H1 (cell line): Measurements from ENCODE around the gene DPEP1. TPM values are rescaled to one million over a fixed set of nuclear protein-coding genes. Genes with fewer than 3 reads are reported as not detected.

ENCODE experiments used
- CTCF ChIA-PET: fragments of 300-600 bp; sonication (Branson Sonifier 250); formaldehyde crosslinking; loops from one replicate; lab custom pipeline; 2021; ENCODE audit not compliant: partially characterized antibody; lab: Charles Lee
- POLR2A ChIA-PET: fragments of 300-600 bp; sonication (Branson Sonifier 250); formaldehyde crosslinking; loops from one replicate; lab custom pipeline; 2021; ENCODE audit warnings: inconsistent platforms; ENCODE audit not compliant: partially characterized antibody; lab: Charles Lee
- DNase-seq, 2 experiments: peaks; one replicate each; pipeline versions ENCODE4 v3.0.0 to v3.0.0-alpha.2; 2010 to 2022; ENCODE audit warnings: low spot score in 2 of 2, low read depth in 1 of 2, mixed read lengths in 1 of 2
- FAIRE-seq: peaks from 2 replicates; lab custom pipeline; 2011; peaks lifted over from hg19 to GRCh38; lab: Jason Lieb, UNC
- H2AFZ ChIP-seq: 2 replicates; pipeline ENCODE4 v1.8.1; 2012; ENCODE audit warnings: low read length, inconsistent platforms
- H2AK5ac ChIP-seq: 2 replicates; pipeline ENCODE4 v1.6.1; 2013; ENCODE audit warnings: low read depth, low read length
- H2BK120ac ChIP-seq: replicated peaks from 2 replicates; pipeline ENCODE3; 2013; ENCODE audit warnings: low read depth, low read length, inconsistent platforms
- H2BK12ac ChIP-seq: 2 replicates; pipeline ENCODE4 v1.6.1; 2013; ENCODE audit warnings: low read depth, low read length
- H2BK15ac ChIP-seq: 2 replicates; pipeline ENCODE4 v1.6.1; 2013; ENCODE audit warnings: low read length
- H2BK20ac ChIP-seq: 2 replicates; pipeline ENCODE4 v1.6.1; 2013; ENCODE audit warnings: low read length
- H2BK5ac ChIP-seq: 2 replicates; pipeline ENCODE4 v1.6.1; 2013; ENCODE audit warnings: low read depth, low read length
- H3K14ac ChIP-seq: 2 replicates; pipeline ENCODE4 v1.6.1; 2013; ENCODE audit warnings: inconsistent platforms; ENCODE audit not compliant: insufficient read length
- H3K18ac ChIP-seq: 2 replicates; pipeline ENCODE4 v1.6.1; 2013; ENCODE audit warnings: low read length; ENCODE audit errors: extremely low read depth
- H3K23ac ChIP-seq: 2 replicates; pipeline ENCODE4 v1.6.1; 2013; ENCODE audit warnings: inconsistent platforms; ENCODE audit not compliant: insufficient read length
- H3K23me2 ChIP-seq: 2 replicates; pipeline ENCODE4 v1.6.1; 2013; ENCODE audit warnings: low read depth, low read length
- H3K27ac ChIP-seq: 2 replicates; pipeline ENCODE4 v1.6.1; 2011; ENCODE audit warnings: low read depth, low read length, inconsistent platforms
- H3K27me3 ChIP-seq, 4 experiments: replicated peaks in 1 of 4; 1 replicate in 1 of 4; 2 replicates in 3 of 4; pipeline versions ENCODE4 v1.6.1 to v1.8.1; 2011 to 2013; ENCODE audit warnings: low read length in 3 of 4, mild to moderate bottlenecking in 3 of 4, inconsistent platforms in 2 of 4, mixed read lengths in 2 of 4, moderate library complexity in 1 of 4; ENCODE audit not compliant: control insufficient read depth in 3 of 4, insufficient read depth in 3 of 4; ENCODE audit errors: extremely low read depth in 1 of 4
- H3K36me3 ChIP-seq, 4 experiments: 2 replicates each; pipeline versions ENCODE4 v1.6.1 to v1.8.1; 2011 to 2013; ENCODE audit warnings: mild to moderate bottlenecking in 4 of 4, low read length in 3 of 4, moderate library complexity in 2 of 4, control low read depth in 1 of 4, inconsistent platforms in 1 of 4; ENCODE audit not compliant: insufficient read depth in 4 of 4, control insufficient read depth in 2 of 4
- H3K4ac ChIP-seq: replicated peaks from 2 replicates; pipeline ENCODE3; 2013; ENCODE audit warnings: low read length, low read depth, mixed read lengths, inconsistent platforms; ENCODE audit not compliant: insufficient read length
- H3K4me1 ChIP-seq, 4 experiments: replicated peaks in 1 of 4; 1 replicate in 1 of 4; 2 replicates in 3 of 4; pipeline versions ENCODE4 v1.6.1 to v1.8.1; 2011 to 2013; ENCODE audit warnings: low read length in 3 of 4, inconsistent platforms in 2 of 4, mixed read lengths in 1 of 4; ENCODE audit not compliant: insufficient read depth in 4 of 4, control insufficient read depth in 3 of 4
- H3K4me2 ChIP-seq, 2 experiments: 2 replicates each; pipeline versions ENCODE4 v1.6.1 to v1.8.1; 2011 to 2013; ENCODE audit warnings: low read depth in 2 of 2, low read length in 2 of 2, control low read depth in 1 of 2, inconsistent platforms in 1 of 2, mild to moderate bottlenecking in 1 of 2; ENCODE audit not compliant: insufficient read depth in 1 of 2
- H3K4me3 ChIP-seq, 4 experiments: fragments of 200-600, 300-600 bp in 1 of 4; sonication (generic), shearing (Covaris generic), sonication (Bioruptor Twin) in 1 of 4; 2 replicates each; pipeline versions ENCODE4 v1.5.1 to v1.8.1; 2011 to 2016; ENCODE audit warnings: low read length in 4 of 4, low read depth in 3 of 4, control low read depth in 2 of 4, inconsistent platforms in 2 of 4, mild to moderate bottlenecking in 2 of 4, mixed read lengths in 1 of 4, moderate library complexity in 1 of 4; ENCODE audit not compliant: insufficient read depth in 2 of 4; ENCODE audit errors: extremely low read depth in 1 of 4
- H3K56ac ChIP-seq: replicated peaks from 2 replicates; pipeline ENCODE3; 2013; ENCODE audit warnings: low read depth, mild to moderate bottlenecking, mixed read lengths, low read length, inconsistent platforms; ENCODE audit not compliant: insufficient read length
- H3K79me1 ChIP-seq: 2 replicates; pipeline ENCODE4 v1.6.1; 2013; ENCODE audit warnings: low read depth, low read length, control low read depth
- H3K79me2 ChIP-seq, 2 experiments: 2 replicates each; pipeline versions ENCODE4 v1.6.1 to v1.8.1; 2012 to 2013; ENCODE audit warnings: low read length in 2 of 2, mild to moderate bottlenecking in 2 of 2, inconsistent platforms in 1 of 2; ENCODE audit not compliant: insufficient read depth in 2 of 2, control insufficient read depth in 1 of 2
- H3K9ac ChIP-seq, 4 experiments: replicated peaks in 1 of 4; 1 replicate in 1 of 4; 2 replicates in 3 of 4; pipeline versions ENCODE4 v1.6.1 to v1.8.1; 2011 to 2013; ENCODE audit warnings: low read depth in 3 of 4, low read length in 3 of 4, control low read depth in 2 of 4, mild to moderate bottlenecking in 2 of 4, moderate library complexity in 2 of 4, inconsistent platforms in 1 of 4; ENCODE audit errors: extremely low read depth in 1 of 4
- H3K9me3 ChIP-seq, 2 experiments: 2 replicates each; pipeline versions ENCODE4 v1.6.1 to v1.8.1; 2012 to 2013; ENCODE audit warnings: mild to moderate bottlenecking in 2 of 2, moderate library complexity in 2 of 2, control low read depth in 1 of 2, inconsistent platforms in 1 of 2, low read depth in 1 of 2, low read length in 1 of 2, mixed read lengths in 1 of 2; ENCODE audit not compliant: insufficient read depth in 2 of 2
- H4K20me1 ChIP-seq, 2 experiments: replicated peaks in 1 of 2; 2 replicates each; pipeline versions ENCODE3 to v1.8.1; 2011 to 2013; ENCODE audit warnings: inconsistent platforms in 2 of 2, low read length in 2 of 2, mild to moderate bottlenecking in 1 of 2; ENCODE audit not compliant: insufficient read depth in 2 of 2, control insufficient read depth in 1 of 2
- H4K5ac ChIP-seq: 2 replicates; pipeline ENCODE4 v1.6.1; 2013; ENCODE audit warnings: low read length, low read depth, mixed read lengths, inconsistent platforms; ENCODE audit not compliant: insufficient read length
- H4K8ac ChIP-seq: 2 replicates; pipeline ENCODE4 v1.8.0; 2013; ENCODE audit warnings: mild to moderate bottlenecking, moderate library complexity, low read length, inconsistent platforms; ENCODE audit not compliant: insufficient read depth; ENCODE audit errors: extremely low read depth
- H4K91ac ChIP-seq: replicated peaks from 2 replicates; pipeline ENCODE3; 2013; ENCODE audit warnings: low read length, mixed read lengths, inconsistent platforms; ENCODE audit not compliant: insufficient read length
- CHD1 ChIP-seq: IDR thresholded peaks from 2 replicates; pipeline ENCODE4 v1.6.1; 2012; ENCODE audit warnings: low read depth, low read length, improper control_type of control experiment
- CTCF ChIP-seq, 3 experiments: IDR thresholded peaks; 1 replicate in 2 of 3; 2 replicates in 1 of 3; pipeline versions ENCODE4 v1.5.1 to v1.6.1; 2011; ENCODE audit warnings: low read length in 3 of 3, mild to moderate bottlenecking in 3 of 3, inconsistent platforms in 2 of 3, low read depth in 1 of 3, moderate library complexity in 1 of 3; ENCODE audit not compliant: insufficient read depth in 1 of 3; ENCODE audit errors: control extremely low read depth in 1 of 3
- SUZ12 ChIP-seq: fragments of 200-600 bp; sonication (generic); IDR thresholded peaks from 2 replicates; pipeline ENCODE4 v1.6.1; 2012; ENCODE audit warnings: mild to moderate bottlenecking, inconsistent platforms, low read length, moderate library complexity, mixed read lengths
- WGBS, 2 experiments: shearing (Covaris generic) in 1 of 2; methylation state at CpG; one replicate each; pipeline versions ENCODE4 v1.1.6 to v1.1.7; 2013 to 2015; ENCODE audit warnings: low lambda C conversion rate in 2 of 2, mixed read lengths in 2 of 2, inconsistent platforms in 1 of 2, low coverage in 1 of 2, missing lambda C conversion rate in 1 of 2; ENCODE audit not compliant: insufficient replicate concordance in 2 of 2, insufficient coverage in 1 of 2, insufficient read length in 1 of 2; ENCODE audit errors: extremely low coverage in 1 of 2, missing lambda C conversion rate in 1 of 2; 5-methylcytosine and 5-hydroxymethylcytosine counted together
- polyA plus RNA-seq, 7 experiments: library from polyadenylated mRNA; depleted of rRNA in 3 of 7; stranded (reverse) in 5 of 7; unstranded in 2 of 7; fragments of >200 nt in 5 of 7; fragments of 200-250 nt in 2 of 7; gene quantifications; 1 replicate in 5 of 7; 2 replicates in 1 of 7; 4 replicates in 1 of 7; pipeline versions ENCODE4 v1.2.1 to v1.2.3, GENCODE V29; 2011 to 2013; ENCODE audit warnings: missing spikeins in 2 of 7, mixed read lengths in 2 of 7
- total RNA-seq: library from RNA; stranded (reverse); fragmentation: NEBNext Ultra II Directional; extraction: Animal tissue kit (Norgen Biotek cat#: 25700); gene quantifications from 2 replicates; pipeline ENCODE4 v1.2.1, GENCODE V29; 2021

Gene DPEP1
- total and polyA plus RNA-seq, 2 of the 8 experiments (the other 6 are each of a cell fraction or from before 2014, with no cell fraction given), result 2.8 to 3.1 TPM

GRCh38 chr16:89667633-89668032 is 54.2 kb downstream of the DPEP1 start:
- Histone ChIP-seq H2BK12ac (no peak overlapping the region), H3K23ac (no peak overlapping the region), H3K14ac (no peak overlapping the region)

More at GRCh38 chr16:89667633-89668032, 54.2 kb downstream of the DPEP1 start:
- no peak overlapping the region for H2BK20ac ChIP-seq
- H3K4me3 ChIP-seq, result no peak overlapping the region
- no peak overlapping the region for H3K4ac ChIP-seq
- no peak overlapping the region for H2BK5ac ChIP-seq
- H3K56ac ChIP-seq, result no peak overlapping the region
- H3K79me1 ChIP-seq, result no peaks in the 10 kb centered on the region
- no peak overlapping the region for H2AFZ ChIP-seq
- no peak overlapping the region for H2BK15ac ChIP-seq
- no peaks in the 10 kb centered on the region for H3K79me2 ChIP-seq
- no peak overlapping the region for H4K8ac ChIP-seq
- H3K4me2 ChIP-seq, result no peak overlapping the region
- POLR2A ChIA-PET, result interaction anchor here (0.7 to 1.7 kb wide), 3 partner anchors 10 to 103 kb away, joined by 3 to 5 read pairs (median 4); partner anchors contain the start of genes CDK10, CHMP1A and SPATA33
- peaks cover 5 to 10% of the 10 kb centered on the region in 2 experiments; a peak in 3 of 4 replicates for H3K9me3 ChIP-seq
- H3K23me2 ChIP-seq, result no peaks in the 10 kb centered on the region
- H3K9ac ChIP-seq, result no peak overlapping the region
- H3K27me3 ChIP-seq, result no peaks in the 10 kb centered on the region
- no peak overlapping the region for H4K5ac ChIP-seq
- no peak for DNase-seq
- TF ChIP-seq SUZ12 (no peak), CTCF (IDR thresholded peaks at IDR 0.05; ENCODE audit: control extremely low read depth in 1 of 3, insufficient read depth in 1 of 3, low read depth in 1 of 3, low read length in 3 of 3) (peak in 1 of 3 experiments; percentile 15; a peak in 1 of 4 replicates), CHD1 (no peak)
- no peak overlapping the region for H3K18ac ChIP-seq
- no peak overlapping the region for H2BK120ac ChIP-seq
- no peak overlapping the region for H4K91ac ChIP-seq
- peaks cover 0 to 2% of the 10 kb centered on the region in 2 experiments for H4K20me1 ChIP-seq
- H3K4me1 ChIP-seq, result no peaks in the 10 kb centered on the region
- no peak overlapping the region for H2AK5ac ChIP-seq
- no peak for FAIRE-seq
- 80% methylated on average over 9 of the region's 9 CpGs; no CpG with 5 or more reads in 1 of the 2 experiments for WGBS, 2 experiments
- peaks cover 0 to 8% (median 2%) of the 10 kb centered on the region in 4 experiments; a peak in 2 of 8 replicates for H3K36me3 ChIP-seq
- no peak overlapping the region for H3K27ac ChIP-seq
- CTCF ChIA-PET, result interaction anchor here (0.6 to 3.2 kb wide), 15 partner anchors 8 to 102 kb away, joined by 3 to 20 read pairs (median 4); partner anchors contain the start of gene DPEP1
